ENCODE data around the gene COX19. TPM values are rescaled to one million over a fixed set of nuclear protein-coding genes. Genes with fewer than 3 reads are reported as not detected.

The COX19 gene
- total and polyA plus RNA-seq, 2 donors (not counting 1 experiment from before 2014, with no cell fraction given): 4.3 to 11.7 TPM

- Histone ChIP-seq H2AFZ (ENCODE audit: low read length) (no peak overlapping the region), H3K4me3 (replicated peaks in 1 of 4; ENCODE audit: control extremely low read depth in 1 of 4, insufficient read depth in 1 of 4, low read depth in 3 of 4, low read length in 4 of 4) (no peak overlapping the region), H3K9me3 (ENCODE audit: control insufficient read depth, insufficient read depth, low read depth, low read length) (no peaks in the 10 kb centered on the region), H3K27ac (ENCODE audit: insufficient read depth, low read length) (no peak overlapping the region), H4K20me1 (ENCODE audit: control insufficient read depth, extremely low read depth, insufficient read depth, low read length) (no peaks in the 10 kb centered on the region), H3K79me2 (ENCODE audit: control insufficient read depth, insufficient read depth, low read length) (no peaks in the 10 kb centered on the region), H3K4me1 (ENCODE audit: control insufficient read depth, extremely low read depth, insufficient read depth, low read length) (no peaks in the 10 kb centered on the region), H3K36me3 (ENCODE audit: control insufficient read depth, insufficient read depth, low read length) (no peaks in the 10 kb centered on the region), H3K27me3 (ENCODE audit: control insufficient read depth, insufficient read depth, low read length) (peaks cover 5% of the 10 kb centered on the region), H3K9ac (ENCODE audit: insufficient read depth, low read length) (no peak overlapping the region), H3K4me2 (ENCODE audit: extremely low read depth, insufficient read depth, low read length) (no peak overlapping the region)
- TF ChIP-seq, protein P1, sequence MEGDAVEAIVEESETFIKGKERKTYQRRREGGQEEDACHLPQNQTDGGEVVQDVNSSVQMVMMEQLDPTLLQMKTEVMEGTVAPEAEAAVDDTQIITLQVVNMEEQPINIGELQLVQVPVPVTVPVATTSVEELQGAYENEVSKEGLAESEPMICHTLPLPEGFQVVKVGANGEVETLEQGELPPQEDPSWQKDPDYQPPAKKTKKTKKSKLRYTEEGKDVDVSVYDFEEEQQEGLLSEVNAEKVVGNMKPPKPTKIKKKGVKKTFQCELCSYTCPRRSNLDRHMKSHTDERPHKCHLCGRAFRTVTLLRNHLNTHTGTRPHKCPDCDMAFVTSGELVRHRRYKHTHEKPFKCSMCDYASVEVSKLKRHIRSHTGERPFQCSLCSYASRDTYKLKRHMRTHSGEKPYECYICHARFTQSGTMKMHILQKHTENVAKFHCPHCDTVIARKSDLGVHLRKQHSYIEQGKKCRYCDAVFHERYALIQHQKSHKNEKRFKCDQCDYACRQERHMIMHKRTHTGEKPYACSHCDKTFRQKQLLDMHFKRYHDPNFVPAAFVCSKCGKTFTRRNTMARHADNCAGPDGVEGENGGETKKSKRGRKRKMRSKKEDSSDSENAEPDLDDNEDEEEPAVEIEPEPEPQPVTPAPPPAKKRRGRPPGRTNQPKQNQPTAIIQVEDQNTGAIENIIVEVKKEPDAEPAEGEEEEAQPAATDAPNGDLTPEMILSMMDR (conservative IDR thresholded peaks at IDR 0.05 in 1 of 2, IDR thresholded peaks at IDR 0.05 in 1 of 2; ENCODE audit: low read depth in 1 of 2, low read length in 2 of 2): no peak
- TF ChIP-seq EZH2 (IDR thresholded peaks at IDR 0.05; ENCODE audit: low read length, missing control alignments): no peak
- no peak for DNase-seq (ENCODE audit: low read depth in 2 of 2)
Measured at GRCh38 chr7:952548-953441, 22.6 kb downstream of the COX19 start.

DNA sequence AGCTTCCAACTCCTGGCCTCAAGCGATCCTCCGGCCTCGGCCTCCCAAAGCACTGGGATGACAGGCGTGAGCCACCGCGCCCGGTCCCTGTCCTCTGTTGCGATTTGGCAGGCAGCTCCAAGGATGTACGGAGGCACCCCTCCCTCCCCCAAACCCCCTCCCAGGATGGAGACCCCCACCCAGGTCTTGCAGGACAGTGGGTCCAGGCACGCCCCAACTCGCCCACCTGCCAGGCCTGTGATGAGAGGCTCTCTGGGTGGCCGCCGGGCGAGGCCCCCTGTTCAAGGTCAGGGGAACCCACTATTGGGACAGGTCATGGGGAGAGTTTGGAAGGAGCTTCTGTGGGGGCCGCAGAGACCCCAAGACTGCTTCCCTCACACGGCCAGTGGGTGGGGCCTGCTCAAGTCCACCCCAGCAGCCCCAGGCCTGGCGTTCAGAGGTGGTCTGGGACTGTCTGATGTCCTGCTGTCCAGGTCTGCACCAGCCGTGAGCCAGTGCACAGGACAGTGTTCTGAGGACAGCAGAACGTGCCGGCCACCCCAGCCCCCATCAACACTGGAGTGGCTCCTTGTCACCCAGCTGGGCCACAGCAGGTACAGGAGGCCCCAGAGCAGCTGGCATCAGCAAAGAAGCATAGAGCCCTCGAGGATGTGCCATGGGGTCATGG, 23.3 kb downstream of the COX19 start:
- DNase-seq (ENCODE audit: low read depth in 2 of 2): no peak
- Histone ChIP-seq H3K9ac (ENCODE audit: insufficient read depth, low read length) (no peak overlapping the region), H3K4me2 (ENCODE audit: extremely low read depth, insufficient read depth, low read length) (no peak overlapping the region), H4K20me1 (ENCODE audit: control insufficient read depth, extremely low read depth, insufficient read depth, low read length) (no peaks in the 10 kb centered on the region), H3K27me3 (ENCODE audit: control insufficient read depth, insufficient read depth, low read length) (peaks cover 5% of the 10 kb centered on the region), H3K9me3 (ENCODE audit: control insufficient read depth, insufficient read depth, low read depth, low read length) (no peaks in the 10 kb centered on the region), H3K79me2 (ENCODE audit: control insufficient read depth, insufficient read depth, low read length) (no peaks in the 10 kb centered on the region), H3K36me3 (ENCODE audit: control insufficient read depth, insufficient read depth, low read length) (no peaks in the 10 kb centered on the region), H3K4me1 (ENCODE audit: control insufficient read depth, extremely low read depth, insufficient read depth, low read length) (no peaks in the 10 kb centered on the region), H2AFZ (ENCODE audit: low read length) (no peak overlapping the region), H3K27ac (ENCODE audit: insufficient read depth, low read length) (no peak overlapping the region), H3K4me3 (replicated peaks in 1 of 4; ENCODE audit: control extremely low read depth in 1 of 4, insufficient read depth in 1 of 4, low read depth in 3 of 4, low read length in 4 of 4) (no peak overlapping the region)
- TF ChIP-seq EZH2 (IDR thresholded peaks at IDR 0.05; ENCODE audit: low read length, missing control alignments): no peak
- TF ChIP-seq, protein P1 (conservative IDR thresholded peaks at IDR 0.05 in 1 of 2, IDR thresholded peaks at IDR 0.05 in 1 of 2; ENCODE audit: low read depth in 1 of 2, low read length in 2 of 2): no peak

Measured in fibroblast of lung (primary cell).